Stomach (tissue), 4 donors: Measurements from ENCODE around the gene FMN1.

Experiments used
- CTCF ChIP-seq, 7 experiments: fragments of 450-650 bp in 4 of 7; fragments of 200-600 bp in 3 of 7; sonication (generic) in 3 of 7; IDR thresholded peaks; one replicate each; pipeline ENCODE4 v1.5.1; 2016 to 2019; ENCODE audit warnings: antibody characterized with exemption in 7 of 7, control low read depth in 2 of 7, mild to moderate bottlenecking in 1 of 7
- POLR2A ChIP-seq, 4 donors: fragments of 450-650 bp; IDR thresholded peaks; one replicate each; pipeline ENCODE4 v1.6.1; 2016; ENCODE audit warnings: antibody characterized with exemption in 4 of 4, control low read depth in 2 of 4, mild to moderate bottlenecking in 1 of 4, moderate library complexity in 1 of 4
- POLR2AphosphoS5 ChIP-seq, 3 donors: sonication (generic); formaldehyde crosslinking; IDR thresholded peaks; one replicate each; pipeline ENCODE4 v1.6.1; 2016; ENCODE audit warnings: antibody characterized with exemption in 3 of 3

- peak in 1 of 3 donors; percentile 19 for TF ChIP-seq POLR2AphosphoS5 (IDR thresholded peaks at IDR 0.05)
- no peak for TF ChIP-seq CTCF (IDR thresholded peaks at IDR 0.05)
- TF ChIP-seq POLR2A (IDR thresholded peaks at IDR 0.05), result no peak
Observed at GRCh38 chr15:32877252-32878019, 317.1 kb downstream of the FMN1 start.
